NT2/D1 (cell line): ENCODE results near the gene KANSL2.

Source experiments
- SUZ12 ChIP-seq: IDR thresholded peaks from 2 replicates; pipeline ENCODE4 v1.6.1; 2011; ENCODE audit not compliant: insufficient read length, insufficient read depth; ENCODE audit errors: extremely low read depth
- YY1 ChIP-seq: IDR thresholded peaks from 2 replicates; pipeline ENCODE4 v1.6.1; 2011; ENCODE audit not compliant: insufficient read length, insufficient read depth
- ZNF274 ChIP-seq: IDR thresholded peaks from 2 replicates; pipeline ENCODE4 v1.6.1; 2011; ENCODE audit warnings: mild to moderate bottlenecking, low read depth, low read length

DNA sequence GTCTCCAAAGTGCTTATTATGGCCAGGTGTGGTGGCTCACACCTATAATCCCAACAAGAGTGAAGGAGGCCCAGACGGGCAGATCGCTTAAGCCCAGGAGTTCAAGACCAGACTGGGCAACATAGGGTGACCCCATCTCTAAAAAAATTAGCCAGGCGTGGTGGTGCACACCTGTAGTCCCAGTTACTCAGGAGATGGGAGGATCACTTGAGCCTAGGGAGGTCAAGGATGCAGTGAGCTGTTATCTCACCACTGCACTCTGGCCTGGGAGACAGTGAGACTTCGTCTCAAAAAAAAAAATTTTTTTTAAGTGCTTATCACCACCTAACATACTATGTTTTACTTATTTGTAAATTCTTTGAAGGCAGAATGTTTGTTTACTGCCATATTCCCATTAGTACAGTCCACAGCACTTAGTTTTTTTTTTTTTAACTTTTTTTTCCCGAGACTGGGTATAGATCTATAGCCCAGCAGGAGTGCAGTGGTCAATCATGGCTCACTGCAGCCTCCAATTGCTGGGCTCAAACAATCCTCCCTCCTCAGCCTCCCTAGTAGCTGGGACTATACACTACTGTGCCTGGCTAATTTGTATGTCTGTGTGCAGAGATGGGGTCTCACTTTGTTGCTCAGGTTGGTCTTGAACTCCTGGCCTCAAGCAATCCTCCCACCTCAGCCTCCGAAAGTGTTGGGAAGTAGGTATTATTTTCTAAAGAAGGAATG lies 4.7 kb upstream of the KANSL2 start:
- no peak for TF ChIP-seq ZNF274
- no peak for TF ChIP-seq YY1
- TF ChIP-seq SUZ12: no peak
